ENCODE data around the gene WDR64.

DNA sequence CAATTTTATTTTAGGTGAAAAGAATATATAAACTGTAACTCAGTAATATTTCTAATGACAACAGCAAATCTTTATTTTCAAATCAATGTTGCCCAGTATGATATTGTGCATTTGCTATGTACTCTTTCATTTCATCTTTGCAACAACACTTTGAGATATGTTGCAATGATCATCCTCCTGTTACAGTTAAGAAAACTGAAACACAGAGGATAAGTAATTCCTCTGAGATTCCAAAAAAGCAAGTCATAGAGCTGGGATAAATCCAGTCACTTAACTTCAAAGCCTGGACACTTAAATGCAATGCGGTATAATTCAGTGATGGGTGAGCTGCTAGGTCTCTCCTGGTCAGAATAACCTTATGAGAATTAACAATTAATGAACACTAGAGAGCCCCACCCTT, 147.3 kb downstream of the WDR64 start:
- TF ChIP-seq EZH2 (IDR thresholded peaks at IDR 0.05; ENCODE audit: borderline replicate concordance, low read depth, low read length, poor library complexity, severe bottlenecking), result no peak
- TF ChIP-seq, protein P1, sequence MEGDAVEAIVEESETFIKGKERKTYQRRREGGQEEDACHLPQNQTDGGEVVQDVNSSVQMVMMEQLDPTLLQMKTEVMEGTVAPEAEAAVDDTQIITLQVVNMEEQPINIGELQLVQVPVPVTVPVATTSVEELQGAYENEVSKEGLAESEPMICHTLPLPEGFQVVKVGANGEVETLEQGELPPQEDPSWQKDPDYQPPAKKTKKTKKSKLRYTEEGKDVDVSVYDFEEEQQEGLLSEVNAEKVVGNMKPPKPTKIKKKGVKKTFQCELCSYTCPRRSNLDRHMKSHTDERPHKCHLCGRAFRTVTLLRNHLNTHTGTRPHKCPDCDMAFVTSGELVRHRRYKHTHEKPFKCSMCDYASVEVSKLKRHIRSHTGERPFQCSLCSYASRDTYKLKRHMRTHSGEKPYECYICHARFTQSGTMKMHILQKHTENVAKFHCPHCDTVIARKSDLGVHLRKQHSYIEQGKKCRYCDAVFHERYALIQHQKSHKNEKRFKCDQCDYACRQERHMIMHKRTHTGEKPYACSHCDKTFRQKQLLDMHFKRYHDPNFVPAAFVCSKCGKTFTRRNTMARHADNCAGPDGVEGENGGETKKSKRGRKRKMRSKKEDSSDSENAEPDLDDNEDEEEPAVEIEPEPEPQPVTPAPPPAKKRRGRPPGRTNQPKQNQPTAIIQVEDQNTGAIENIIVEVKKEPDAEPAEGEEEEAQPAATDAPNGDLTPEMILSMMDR (conservative IDR thresholded peaks at IDR 0.05; ENCODE audit: low read depth, low read length), result no peak

Data from A673 (cell line).